Neural progenitor cell (in vitro differentiated cells): Measurements from ENCODE around the gene PRR20D. TPM values are rescaled to one million over a fixed set of nuclear protein-coding genes. Genes with fewer than 3 reads are reported as not detected.

Source experiments
- small RNA-seq: library from RNA; depleted of rRNA; stranded (forward); fragments of <200 nt; gene quantifications from one replicate; pipeline ENCODE3, GENCODE V24; 2015
- total RNA-seq: library from RNA; depleted of rRNA; stranded (reverse); fragments of >200 nt; gene quantifications from 2 replicates; pipeline ENCODE4 v1.2.3, GENCODE V29; 2015; ENCODE audit warnings: low replicate concordance

Gene PRR20D
- total RNA-seq, 1 donor from 2014 or later = not detected

Small RNA genes lying within 50 kb of the gene (small RNA-seq; reads per million reads assigned to genes)
- gene PRR20FP = not detected

Other genes with a start within 250 kb of the PRR20D start
- not detected in 2 replicates for gene PRR20A, start 19.7 kb upstream of the PRR20D start, total RNA-seq
- not detected in 2 replicates for gene PRR20B, start 13.1 kb upstream of the PRR20D start, total RNA-seq
- gene PRR20C, start 6.6 kb upstream of the PRR20D start, total RNA-seq = not detected in 2 replicates
- gene PRR20E, start 6.6 kb downstream of the PRR20D start, total RNA-seq = not detected in 2 replicates